ENCODE data around the gene CBR1. TPM values are rescaled to one million over a fixed set of nuclear protein-coding genes. Genes with fewer than 3 reads are reported as not detected.
"Not testable (repeated sequence)": the region's sequence is repeated elsewhere in the genome, so short reads cannot be mapped to it uniquely, and the experiment has no call there.

Gene CBR1
- total and polyA plus RNA-seq, 3 donors from 2014 or later: 44.1 to 137 (median 78.9) TPM

DNA sequence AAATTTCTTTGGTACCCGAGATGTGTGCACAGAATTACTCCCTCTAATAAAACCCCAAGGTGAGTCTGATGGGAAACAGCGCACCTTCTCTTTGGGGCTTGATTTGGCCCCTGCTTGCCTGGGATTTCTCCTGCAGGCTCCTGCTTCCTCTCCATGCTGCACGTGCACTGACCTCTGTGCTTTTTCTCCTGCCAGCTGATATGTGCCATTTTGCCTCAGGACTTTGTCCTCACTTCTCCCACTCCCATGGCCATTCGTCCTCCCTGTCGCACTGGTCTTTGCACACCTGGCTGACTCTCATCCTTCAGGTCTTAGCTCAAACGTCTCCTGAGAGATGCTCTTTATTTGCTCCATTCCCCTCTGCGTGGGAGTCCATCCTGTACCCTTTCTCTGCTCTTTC lies 1.2 kb downstream of the CBR1 start:
- DNase-seq: no peak
- no peaks in the 10 kb centered on the region for H3K36me3 ChIP-seq (ENCODE audit: low read depth, missing control alignments)
- no peak overlapping the region for H3K27ac ChIP-seq
- no peaks in the 10 kb centered on the region for H3K27me3 ChIP-seq
- H3K4me3 ChIP-seq: no peak overlapping the region
- peaks cover 13% of the 10 kb centered on the region for H3K4me1 ChIP-seq
- 66 to 78% methylated on average over 6 to 7 of the region's 7 CpGs for WGBS, 2 donors
- no peaks in the 10 kb centered on the region for H3K9me3 ChIP-seq
- TF ChIP-seq, protein P1, sequence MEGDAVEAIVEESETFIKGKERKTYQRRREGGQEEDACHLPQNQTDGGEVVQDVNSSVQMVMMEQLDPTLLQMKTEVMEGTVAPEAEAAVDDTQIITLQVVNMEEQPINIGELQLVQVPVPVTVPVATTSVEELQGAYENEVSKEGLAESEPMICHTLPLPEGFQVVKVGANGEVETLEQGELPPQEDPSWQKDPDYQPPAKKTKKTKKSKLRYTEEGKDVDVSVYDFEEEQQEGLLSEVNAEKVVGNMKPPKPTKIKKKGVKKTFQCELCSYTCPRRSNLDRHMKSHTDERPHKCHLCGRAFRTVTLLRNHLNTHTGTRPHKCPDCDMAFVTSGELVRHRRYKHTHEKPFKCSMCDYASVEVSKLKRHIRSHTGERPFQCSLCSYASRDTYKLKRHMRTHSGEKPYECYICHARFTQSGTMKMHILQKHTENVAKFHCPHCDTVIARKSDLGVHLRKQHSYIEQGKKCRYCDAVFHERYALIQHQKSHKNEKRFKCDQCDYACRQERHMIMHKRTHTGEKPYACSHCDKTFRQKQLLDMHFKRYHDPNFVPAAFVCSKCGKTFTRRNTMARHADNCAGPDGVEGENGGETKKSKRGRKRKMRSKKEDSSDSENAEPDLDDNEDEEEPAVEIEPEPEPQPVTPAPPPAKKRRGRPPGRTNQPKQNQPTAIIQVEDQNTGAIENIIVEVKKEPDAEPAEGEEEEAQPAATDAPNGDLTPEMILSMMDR (IDR thresholded peaks at IDR 0.05): no peak
- no peak for TF ChIP-seq POLR2A (IDR thresholded peaks at IDR 0.05)
- intact Hi-C loops (cut with DNase I; ENCODE audit: low total_unique reads): no loop called here

DNA sequence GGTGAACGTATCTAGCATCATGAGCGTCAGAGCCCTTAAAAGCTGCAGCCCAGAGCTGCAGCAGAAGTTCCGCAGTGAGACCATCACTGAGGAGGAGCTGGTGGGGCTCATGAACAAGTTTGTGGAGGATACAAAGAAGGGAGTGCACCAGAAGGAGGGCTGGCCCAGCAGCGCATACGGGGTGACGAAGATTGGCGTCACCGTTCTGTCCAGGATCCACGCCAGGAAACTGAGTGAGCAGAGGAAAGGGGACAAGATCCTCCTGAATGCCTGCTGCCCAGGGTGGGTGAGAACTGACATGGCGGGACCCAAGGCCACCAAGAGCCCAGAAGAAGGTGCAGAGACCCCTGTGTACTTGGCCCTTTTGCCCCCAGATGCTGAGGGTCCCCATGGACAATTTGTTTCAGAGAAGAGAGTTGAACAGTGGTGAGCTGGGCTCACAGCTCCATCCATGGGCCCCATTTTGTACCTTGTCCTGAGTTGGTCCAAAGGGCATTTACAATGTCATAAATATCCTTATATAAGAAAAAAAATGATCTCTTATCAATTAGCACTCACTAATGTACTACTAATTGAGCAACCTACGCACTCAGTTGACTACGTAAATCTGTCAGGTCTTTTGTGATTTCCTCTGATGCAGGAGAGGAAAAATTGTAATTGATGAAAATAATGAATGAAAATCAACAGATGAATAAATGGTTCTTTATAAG lies 2.8 kb downstream of the CBR1 start:
- no peak for TF ChIP-seq POLR2A (IDR thresholded peaks at IDR 0.05)
- TF ChIP-seq, protein P1 (IDR thresholded peaks at IDR 0.05): no peak
- intact Hi-C loops (cut with DNase I; ENCODE audit: low total_unique reads): no loop called here
- H3K9me3 ChIP-seq: no peaks in the 10 kb centered on the region
- no peak overlapping the region for H3K4me3 ChIP-seq
- H3K36me3 ChIP-seq (ENCODE audit: low read depth, missing control alignments): no peaks in the 10 kb centered on the region
- H3K27ac ChIP-seq: no peak overlapping the region
- WGBS, 2 donors: 91 to 95% methylated on average over 12 of the region's 12 CpGs
- no peak for DNase-seq
- H3K27me3 ChIP-seq: no peaks in the 10 kb centered on the region
- peaks cover 13% of the 10 kb centered on the region for H3K4me1 ChIP-seq

DNA sequence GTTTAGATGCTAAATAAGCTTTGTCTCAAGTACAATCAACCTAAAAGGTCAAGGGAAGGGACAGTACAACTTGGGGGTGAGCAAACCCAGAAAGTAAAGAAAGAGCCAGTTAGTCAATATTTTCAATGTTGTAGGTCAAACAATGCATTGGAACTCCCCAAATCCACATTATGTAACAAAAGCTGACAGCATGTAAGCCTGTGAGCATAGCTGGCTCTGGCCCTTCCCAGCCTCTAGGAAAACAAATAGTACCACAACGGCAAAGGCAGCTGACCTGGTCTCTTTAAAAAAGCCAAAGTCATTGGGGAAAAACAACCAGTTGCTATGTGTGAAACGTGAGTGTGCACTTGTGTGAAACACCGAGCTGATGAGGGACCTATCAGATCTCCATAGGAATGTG lies 3.4 kb downstream of the CBR1 start:
- no peak for DNase-seq
- Histone ChIP-seq H3K27me3 (no peaks in the 10 kb centered on the region), H3K36me3 (ENCODE audit: low read depth, missing control alignments) (no peaks in the 10 kb centered on the region), H3K4me3 (no peak overlapping the region), H3K27ac (no peak overlapping the region), H3K9me3 (no peaks in the 10 kb centered on the region), H3K4me1 (peaks cover 13% of the 10 kb centered on the region)
- TF ChIP-seq, protein P1 (IDR thresholded peaks at IDR 0.05): no peak
- TF ChIP-seq POLR2A (IDR thresholded peaks at IDR 0.05): no peak
- WGBS, 2 donors: 46 to 59% methylated on average over 3 of the region's 3 CpGs
- intact Hi-C loops (cut with DNase I; ENCODE audit: low total_unique reads): no loop called here

DNA sequence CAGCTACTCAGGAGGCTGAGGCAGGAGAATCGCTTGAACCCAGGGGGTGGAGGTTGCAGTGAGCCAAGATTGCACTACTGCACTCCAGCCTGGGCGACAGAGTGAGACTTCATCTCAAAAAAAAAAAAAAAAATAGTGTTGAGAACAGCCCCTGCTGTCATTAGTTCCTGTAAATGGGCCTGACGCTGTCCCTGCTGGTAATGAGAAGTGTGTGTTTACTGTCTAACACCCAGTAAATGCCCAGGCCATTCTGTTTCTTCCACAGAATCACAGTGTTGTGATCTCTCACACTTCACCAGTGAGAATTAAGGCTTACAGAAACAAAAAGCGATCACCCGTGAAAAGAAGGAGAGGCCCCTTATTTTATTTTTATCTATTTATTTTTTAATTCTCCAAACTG lies 4.1 kb downstream of the CBR1 start:
- H3K4me3 ChIP-seq; DNase-seq; H3K9me3 ChIP-seq; H3K36me3 ChIP-seq (ENCODE audit: low read depth, missing control alignments); intact Hi-C loops (cut with DNase I; ENCODE audit: low total_unique reads); H3K27me3 ChIP-seq; H3K27ac ChIP-seq: not testable (repeated sequence)
- peaks cover 13% of the 10 kb centered on the region for H3K4me1 ChIP-seq
- WGBS, 2 donors: 88 to 93% methylated on average over 5 of the region's 5 CpGs

DNA sequence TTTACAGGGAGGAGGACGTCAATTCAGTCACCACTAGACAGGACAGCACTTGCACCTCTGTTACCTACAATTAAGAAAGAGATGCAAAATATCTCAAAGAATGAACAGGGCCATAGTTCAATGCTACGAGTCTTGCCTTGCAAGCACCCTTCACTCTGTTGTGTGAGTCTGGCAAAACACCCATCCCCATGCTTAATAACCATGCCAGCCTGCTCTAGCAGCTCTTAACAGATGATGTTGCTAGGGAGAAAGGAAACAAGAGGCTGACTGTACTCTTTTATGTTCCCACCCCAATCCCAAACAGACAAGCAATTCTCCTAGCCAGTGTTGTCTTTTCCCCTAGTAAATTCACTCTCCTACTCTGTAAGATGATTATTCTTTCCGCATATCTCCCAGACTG lies 5.3 kb downstream of the CBR1 start:
- DNase-seq: no peak
- TF ChIP-seq, protein P1 (IDR thresholded peaks at IDR 0.05): no peak
- TF ChIP-seq POLR2A (IDR thresholded peaks at IDR 0.05): no peak
- Histone ChIP-seq H3K36me3 (ENCODE audit: low read depth, missing control alignments) (no peaks in the 10 kb centered on the region), H3K27ac (no peak overlapping the region), H3K27me3 (no peaks in the 10 kb centered on the region), H3K9me3 (no peaks in the 10 kb centered on the region), H3K4me1 (peaks cover 13% of the 10 kb centered on the region), H3K4me3 (no peak overlapping the region)
- intact Hi-C loops (cut with DNase I; ENCODE audit: low total_unique reads): no loop called here
- 73 to 80% methylated on average over 3 of the region's 3 CpGs for WGBS, 2 donors

Measured in testis (tissue), 3 donors.